ENCODE measurements around the gene ZKSCAN1. TPM values are rescaled to one million over a fixed set of nuclear protein-coding genes. Genes with fewer than 3 reads are reported as not detected.

The ZKSCAN1 gene
- total and polyA plus RNA-seq, 7 donors = 8.4 to 32.7 (median 27.8) TPM

DNA sequence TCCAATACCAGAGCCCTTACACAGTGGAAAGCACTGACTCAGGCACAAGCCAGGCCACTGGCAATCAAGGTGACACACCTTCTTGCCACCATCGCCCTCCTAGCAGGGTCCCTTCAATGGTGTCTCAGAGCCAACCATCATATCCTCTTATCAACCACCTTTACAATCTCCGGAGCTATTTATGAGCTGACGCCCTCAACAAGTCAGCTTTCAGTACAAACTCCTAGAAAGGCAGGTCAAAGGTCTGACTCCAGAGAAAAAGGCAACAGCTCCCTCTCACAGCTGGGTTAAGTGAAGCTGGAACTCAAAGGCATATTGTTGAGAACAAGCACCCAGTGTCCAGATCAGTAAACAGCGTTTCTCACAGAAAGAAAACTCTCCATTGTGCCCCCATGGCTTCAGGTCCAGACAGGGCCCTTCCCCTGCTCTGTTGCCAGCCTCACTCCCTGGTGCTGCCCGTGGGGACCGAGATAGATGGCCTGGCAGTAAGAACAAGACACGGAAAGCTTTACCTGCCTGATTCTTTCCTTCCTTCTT is 63.7 kb downstream of the ZKSCAN1 start:
- no peak for DNase-seq
- H3K9me3 ChIP-seq = no peaks in the 10 kb centered on the region
- peaks cover 0 to 37% (median 33%) of the 10 kb centered on the region in 4 donors for H3K4me1 ChIP-seq
- intact Hi-C loops (cut with DNase I) = no loop called here
- TF ChIP-seq POLR2A (IDR thresholded peaks at IDR 0.05) (no peak), EP300 (IDR thresholded peaks at IDR 0.05) (no peak), POLR2AphosphoS5 (IDR thresholded peaks at IDR 0.05) (no peak)
- TF ChIP-seq, protein P1, sequence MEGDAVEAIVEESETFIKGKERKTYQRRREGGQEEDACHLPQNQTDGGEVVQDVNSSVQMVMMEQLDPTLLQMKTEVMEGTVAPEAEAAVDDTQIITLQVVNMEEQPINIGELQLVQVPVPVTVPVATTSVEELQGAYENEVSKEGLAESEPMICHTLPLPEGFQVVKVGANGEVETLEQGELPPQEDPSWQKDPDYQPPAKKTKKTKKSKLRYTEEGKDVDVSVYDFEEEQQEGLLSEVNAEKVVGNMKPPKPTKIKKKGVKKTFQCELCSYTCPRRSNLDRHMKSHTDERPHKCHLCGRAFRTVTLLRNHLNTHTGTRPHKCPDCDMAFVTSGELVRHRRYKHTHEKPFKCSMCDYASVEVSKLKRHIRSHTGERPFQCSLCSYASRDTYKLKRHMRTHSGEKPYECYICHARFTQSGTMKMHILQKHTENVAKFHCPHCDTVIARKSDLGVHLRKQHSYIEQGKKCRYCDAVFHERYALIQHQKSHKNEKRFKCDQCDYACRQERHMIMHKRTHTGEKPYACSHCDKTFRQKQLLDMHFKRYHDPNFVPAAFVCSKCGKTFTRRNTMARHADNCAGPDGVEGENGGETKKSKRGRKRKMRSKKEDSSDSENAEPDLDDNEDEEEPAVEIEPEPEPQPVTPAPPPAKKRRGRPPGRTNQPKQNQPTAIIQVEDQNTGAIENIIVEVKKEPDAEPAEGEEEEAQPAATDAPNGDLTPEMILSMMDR (IDR thresholded peaks at IDR 0.05) = no peak
- peaks cover 26 to 56% (median 36%) of the 10 kb centered on the region in 4 donors for H3K36me3 ChIP-seq
- no peaks in the 10 kb centered on the region for H3K27me3 ChIP-seq
- WGBS, 2 donors = 23 to 66% methylated on average over 7 of the region's 7 CpGs
- H3K4me3 ChIP-seq = no peak overlapping the region
- peak overlapping the region in 1 of 4 donors; percentile 32 for H3K27ac ChIP-seq

DNA sequence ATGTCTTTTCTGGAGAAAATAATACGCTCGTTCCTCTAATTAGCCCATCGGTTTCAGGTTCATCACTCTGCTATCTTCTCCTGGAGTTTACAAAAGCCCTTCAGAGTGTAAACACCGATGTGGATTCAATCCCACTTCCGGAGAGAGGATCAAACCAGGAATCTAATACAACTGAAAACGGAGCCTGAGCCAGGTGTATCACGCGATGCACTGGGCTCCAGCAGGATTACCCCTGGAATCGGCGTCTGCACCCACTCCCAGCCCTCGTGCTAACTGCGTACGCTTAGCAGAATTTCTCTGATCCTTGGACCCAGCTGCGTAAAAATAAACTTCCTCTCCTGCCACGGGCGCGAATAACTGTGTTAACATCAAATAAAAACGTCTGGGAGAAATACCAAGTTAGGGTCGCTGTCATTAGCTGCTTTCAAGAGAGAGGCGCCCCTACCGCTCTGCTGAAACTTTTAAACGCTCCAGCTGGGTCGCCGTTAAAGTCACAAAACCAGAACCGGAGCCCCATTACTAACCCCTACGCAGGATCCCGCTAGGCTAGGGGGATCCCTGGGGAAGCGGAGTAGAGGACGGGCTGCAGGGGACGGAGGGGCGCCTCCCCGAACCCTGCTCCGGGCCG is 65.6 kb downstream of the ZKSCAN1 start:
- intact Hi-C loops (cut with DNase I) = loop anchor here (1.0 to 10.0 kb wide), 5 partner anchors 14 to 166 kb away; partner anchors contain the start of genes TRIM4, ZKSCAN1 and ZSCAN21
- Histone ChIP-seq H3K27me3 (no peaks in the 10 kb centered on the region), H3K27ac (peak overlapping the region; percentile 88 to 89 (median 89)), H3K4me1 (peaks cover 0 to 49% (median 42%) of the 10 kb centered on the region in 4 donors), H3K9me3 (no peaks in the 10 kb centered on the region), H3K4me3 (peak overlapping the region; percentile 85 to 96 (median 89)), H3K36me3 (peaks cover 9 to 37% (median 18%) of the 10 kb centered on the region in 4 donors)
- TF ChIP-seq, protein P1 (IDR thresholded peaks at IDR 0.05) = no peak
- TF ChIP-seq EP300 (IDR thresholded peaks at IDR 0.05) = no peak
- TF ChIP-seq POLR2AphosphoS5 (IDR thresholded peaks at IDR 0.05) = no peak
- no peak for TF ChIP-seq POLR2A (IDR thresholded peaks at IDR 0.05)
- no peak for DNase-seq
- WGBS, 2 donors = 1% methylated on average over 34 of the region's 34 CpGs

DNA sequence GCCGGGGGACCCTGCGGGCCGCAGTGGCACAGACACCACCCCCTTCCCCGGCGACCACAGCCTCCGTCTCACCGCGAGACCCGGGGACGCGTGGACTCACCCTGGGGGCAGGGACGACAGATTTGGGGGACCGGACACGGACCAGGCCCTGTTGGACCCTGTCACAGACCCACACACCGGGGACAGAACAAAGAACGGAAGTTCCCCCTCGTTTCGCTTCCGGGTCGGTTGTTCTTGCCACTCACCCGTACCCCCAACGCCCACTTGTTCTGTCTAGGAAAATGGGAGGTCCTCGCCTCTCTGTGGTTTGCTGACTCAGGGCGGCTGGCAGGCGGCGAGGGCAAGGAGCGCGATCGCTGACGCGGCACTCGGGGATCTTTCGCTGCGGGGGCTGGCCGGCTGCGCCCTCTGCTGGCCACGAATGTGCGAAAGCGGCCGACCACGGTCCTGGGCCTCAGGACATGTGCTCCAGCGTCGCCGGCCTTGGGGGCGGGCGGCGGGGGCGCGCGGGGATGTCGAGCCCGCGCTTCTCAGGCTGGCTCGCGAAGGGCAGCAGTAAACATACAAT is 66.2 kb downstream of the ZKSCAN1 start, which contains the start of gene ZNF3:
TSS of gene ZNF3 (minus strand) at position 189 of the 568 bp plus-strand sequence. CDS start 4,366 bp downstream, outside the sequence.
- DNase-seq = peak; percentile 99
- Histone ChIP-seq H3K27ac (peak within 1 kb of the TSS; percentile 88 to 89 (median 89)), H3K27me3 (no peaks in the 10 kb centered on the region), H3K4me1 (peaks cover 0 to 55% (median 48%) of the 10 kb centered on the region in 4 donors), H3K36me3 (peaks cover 3 to 31% (median 12%) of the 10 kb centered on the region in 4 donors), H3K4me3 (peak within 1 kb of the TSS; percentile 85 to 96 (median 89)), H3K9me3 (no peaks in the 10 kb centered on the region)
- WGBS, 2 donors = 0 to 1% methylated on average over 55 of the region's 55 CpGs
- intact Hi-C loops (cut with DNase I) = loop anchor here (1.0 to 10.0 kb wide), 5 partner anchors 15 to 167 kb away; partner anchors contain the start of genes TRIM4, ZKSCAN1 and ZSCAN21
- TF ChIP-seq POLR2AphosphoS5 (IDR thresholded peaks at IDR 0.05) (peak; percentile 66 to 95 (median 89)), EP300 (IDR thresholded peaks at IDR 0.05) (peak in 2 of 4 donors; percentile 46 to 62), POLR2A (IDR thresholded peaks at IDR 0.05) (peak; percentile 57 to 70)
- TF ChIP-seq, protein P1 (IDR thresholded peaks at IDR 0.05) = peak; percentile 80 to 93 (median 91)

DNA sequence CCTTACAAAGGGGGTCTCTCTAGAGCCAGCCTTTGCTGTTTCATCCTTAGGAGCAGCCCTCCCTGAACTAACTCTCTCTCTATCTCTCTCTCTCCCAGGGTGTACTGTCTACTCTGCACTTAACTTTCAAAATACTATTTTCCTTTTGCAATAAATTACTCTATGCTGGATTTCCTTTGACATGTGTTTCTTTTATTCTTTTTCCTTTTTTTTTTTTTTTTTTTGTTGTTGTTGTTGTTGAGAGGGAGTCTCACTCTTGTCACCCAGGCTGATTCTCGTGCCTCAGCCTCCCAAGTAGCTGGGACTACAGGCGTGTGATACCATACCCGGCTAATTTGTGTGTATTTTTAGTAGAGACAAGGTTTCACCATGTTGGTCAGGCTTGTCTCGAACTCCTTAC is 67.6 kb downstream of the ZKSCAN1 start:
- Histone ChIP-seq H3K36me3 (peaks cover 0 to 17% (median 4%) of the 10 kb centered on the region in 4 donors), H3K27ac (peak overlapping the region; percentile 88 to 89 (median 89)), H3K27me3 (no peaks in the 10 kb centered on the region), H3K4me3 (no peak overlapping the region), H3K4me1 (peaks cover 0 to 66% (median 58%) of the 10 kb centered on the region in 4 donors), H3K9me3 (no peaks in the 10 kb centered on the region)
- DNase-seq = no peak
- TF ChIP-seq EP300 (IDR thresholded peaks at IDR 0.05) (no peak), POLR2AphosphoS5 (IDR thresholded peaks at IDR 0.05) (no peak), POLR2A (IDR thresholded peaks at IDR 0.05) (no peak)
- TF ChIP-seq, protein P1 (IDR thresholded peaks at IDR 0.05) = no peak
- intact Hi-C loops (cut with DNase I) = loop anchor here (10.0 kb wide), 1 partner anchor 168 kb away; the partner anchor contains the start of gene TRIM4
- WGBS, 2 donors = 64 to 70% methylated on average over 4 of the region's 4 CpGs
